HepG2 (cell line): ENCODE measurements around the gene SLC9B2. TPM values are rescaled to one million over a fixed set of nuclear protein-coding genes. Genes with fewer than 3 reads are reported as not detected.

Experiments
- BORCS8-MEF2B ChIP-seq: sonication (generic); formaldehyde crosslinking; IDR thresholded peaks from 2 replicates; pipeline ENCODE4 v1.8.0; 2022; ENCODE audit warnings: mild to moderate bottlenecking, missing genetic modification reagents
- CCAR2 ChIP-seq: fragments of 200-400 bp; formaldehyde crosslinking; optimal IDR thresholded peaks from 2 replicates; pipeline ENCODE3; 2018; ENCODE audit warnings: low read depth, mild to moderate bottlenecking, low read length, moderate library complexity
- CENPX ChIP-seq: sonication (generic); formaldehyde crosslinking; IDR thresholded peaks from 2 replicates; pipeline ENCODE4 v1.9.0; 2021; ENCODE audit warnings: mild to moderate bottlenecking, missing genetic modification reagents, moderate library complexity
- ESRRA ChIP-seq: sonication (generic); formaldehyde crosslinking; IDR thresholded peaks from 2 replicates; pipeline ENCODE4 v1.5.1; 2020; ENCODE audit warnings: mild to moderate bottlenecking, low read depth, missing genetic modification reagents
- FOXP4 ChIP-seq: sonication (generic); formaldehyde crosslinking; IDR thresholded peaks from 2 replicates; pipeline ENCODE4 v1.4.0; 2020; ENCODE audit warnings: missing genetic modification reagents
- GABPB1 ChIP-seq: IDR thresholded peaks from 2 replicates; pipeline ENCODE4 v1.6.1; 2016; ENCODE audit warnings: mild to moderate bottlenecking, missing genetic modification reagents, moderate library complexity, missing compliant biosample characterization
- GATAD2A ChIP-seq: IDR thresholded peaks from 2 replicates; pipeline ENCODE4 v1.6.1; 2016
- MLXIP ChIP-seq: sonication (generic); formaldehyde crosslinking; IDR thresholded peaks from 2 replicates; pipeline ENCODE4 v1.9.0; 2021; ENCODE audit warnings: missing genetic modification reagents, borderline replicate concordance
- PHF21A ChIP-seq: sonication (generic); formaldehyde crosslinking; IDR thresholded peaks from 2 replicates; pipeline ENCODE4 v1.5.0; 2020; ENCODE audit warnings: mild to moderate bottlenecking, missing genetic modification reagents
- SIN3B ChIP-seq: fragments of 150-350 bp; IDR thresholded peaks from 2 replicates; pipeline ENCODE4 v1.6.1; 2014; ENCODE audit warnings: low read length
- YEATS4 ChIP-seq: sonication (generic); formaldehyde crosslinking; IDR thresholded peaks from 2 replicates; pipeline ENCODE4 v1.4.0; 2020; ENCODE audit warnings: missing genetic modification reagents, borderline replicate concordance
- ZBTB26 ChIP-seq: IDR thresholded peaks from 2 replicates; pipeline ENCODE4 v1.6.1; 2016; ENCODE audit warnings: missing compliant biosample characterization, missing genetic modification reagents, borderline replicate concordance
- ZNF180 ChIP-seq: sonication (generic); formaldehyde crosslinking; IDR thresholded peaks from 2 replicates; pipeline ENCODE4 v1.4.0; 2020; ENCODE audit warnings: low read depth, missing genetic modification reagents, borderline replicate concordance
- ZNF331 ChIP-seq: sonication (generic); formaldehyde crosslinking; IDR thresholded peaks from 2 replicates; pipeline ENCODE4 v1.4.0; 2020; ENCODE audit warnings: missing genetic modification reagents
- ZNF383 ChIP-seq: sonication (generic); formaldehyde crosslinking; IDR thresholded peaks from 2 replicates; pipeline ENCODE4 v1.4.0; 2020; ENCODE audit warnings: missing genetic modification reagents, mild to moderate bottlenecking, borderline replicate concordance
- ZNF484 ChIP-seq: sonication (generic); formaldehyde crosslinking; IDR thresholded peaks from 2 replicates; pipeline ENCODE4 v1.5.1; 2020; ENCODE audit warnings: mild to moderate bottlenecking, low read depth, missing genetic modification reagents, borderline replicate concordance
- ZNF687 ChIP-seq: sonication (generic); formaldehyde crosslinking; IDR thresholded peaks from 2 replicates; pipeline ENCODE4 v1.5.1; 2020; ENCODE audit warnings: mild to moderate bottlenecking, missing genetic modification reagents, moderate library complexity
- ZNF776 ChIP-seq: sonication (generic); formaldehyde crosslinking; IDR thresholded peaks from 2 replicates; pipeline ENCODE4 v1.4.0; 2020; ENCODE audit warnings: mild to moderate bottlenecking, missing genetic modification reagents
- polyA plus RNA-seq, 8 experiments: library from polyadenylated mRNA; depleted of rRNA in 3 of 8; stranded (reverse) in 7 of 8; unstranded in 1 of 8; fragments of >200 nt; fragmentation: Illumina TruSeq in 4 of 8; extraction: Trizol in 4 of 8; gene quantifications; 2 replicates each; pipeline versions ENCODE4 v1.2.1 to v1.2.3, GENCODE V29; 2011 to 2016; ENCODE audit warnings: low read depth in 4 of 8, missing spikeins in 1 of 8, mixed read lengths in 1 of 8; ENCODE audit not compliant: insufficient read depth in 1 of 8
- total RNA-seq, 5 experiments: library from RNA; depleted of rRNA; stranded (reverse); fragments of >200 nt; fragmentation: Illumina TruSeq; extraction: Trizol; gene quantifications; 2 replicates each; pipeline ENCODE4 v1.2.3, GENCODE V29; 2016; ENCODE audit warnings: low read depth in 1 of 5

The SLC9B2 gene
- total and polyA plus RNA-seq, 2 of the 13 experiments (the other 11 are each of a cell fraction or from before 2014, with no cell fraction given): 23.5 to 38.5 TPM

GRCh38 chr4:103099691-103100392 is 23.3 kb upstream of the SLC9B2 start, which contains the start of gene BDH2 (continued):
- TF ChIP-seq MLXIP: no peak
- TF ChIP-seq ZNF687: no peak
- no peak for TF ChIP-seq SIN3B
- no peak for TF ChIP-seq FOXP4 (CRISPR knock-in tag)
- no peak for TF ChIP-seq ESRRA (CRISPR knock-in tag)
- peak; percentile 36; the same call in 1 of the 2 replicates for TF ChIP-seq GATAD2A
- no peak for TF ChIP-seq ZNF484 (CRISPR knock-in tag)
- no peak for TF ChIP-seq CCAR2
- TF ChIP-seq YEATS4 (CRISPR knock-in tag): 0 out of 2 replicates have a peak, but pooled peaks have one; percentile 37
- peak; percentile 19; the same call in 1 of the 2 replicates for TF ChIP-seq GABPB1 (CRISPR knock-in tag)
- no peak for TF ChIP-seq ZNF776 (CRISPR knock-in tag)
- no peak for TF ChIP-seq CENPX (CRISPR knock-in tag)
- no peak for TF ChIP-seq ZNF383
- no peak for TF ChIP-seq PHF21A (CRISPR knock-in tag)
- no peak for TF ChIP-seq ZNF180 (CRISPR knock-in tag)
- TF ChIP-seq BORCS8-MEF2B (CRISPR knock-in tag): no peak
- peak; percentile 69; the same call in 1 of the 2 replicates for TF ChIP-seq ZBTB26 (CRISPR knock-in tag)
- peak; percentile 13; the same call in 1 of the 2 replicates for TF ChIP-seq ZNF331
